HepG2 (cell line): Measurements from ENCODE around the gene DNMT1. TPM values are rescaled to one million over a fixed set of nuclear protein-coding genes. Genes with fewer than 3 reads are reported as not detected.
A peak's percentile ranks its signal among the peaks of the same experiment; 100 is the strongest.

Experiments
- ARID4A ChIP-seq: sonication (generic); formaldehyde crosslinking; IDR thresholded peaks from 2 replicates; pipeline ENCODE4 v1.5.0; 2020; ENCODE audit warnings: mild to moderate bottlenecking, missing genetic modification reagents, borderline replicate concordance
- ASH2L ChIP-seq: fragments of 300-600, 200-600 bp; sonication (generic); IDR thresholded peaks from 2 replicates; pipeline ENCODE4 v1.7.0; 2017; ENCODE audit warnings: low read depth, mild to moderate bottlenecking, moderate library complexity, mixed read lengths, low read length; ENCODE audit not compliant: insufficient read length
- ATF7-NPFF ChIP-seq: sonication (generic); formaldehyde crosslinking; IDR thresholded peaks from 2 replicates; pipeline ENCODE4 v1.8.1; 2023; ENCODE audit warnings: mild to moderate bottlenecking, low read depth, missing genetic modification reagents, moderate library complexity
- CBX1 ChIP-seq: IDR thresholded peaks from one replicate; pipeline ENCODE4 v1.6.1; 2016; ENCODE audit warnings: antibody characterized with exemption, low read depth
- DMTF1 ChIP-seq: sonication (generic); formaldehyde crosslinking; IDR thresholded peaks from 2 replicates; pipeline ENCODE4 v1.4.0; 2020; ENCODE audit warnings: mild to moderate bottlenecking, missing genetic modification reagents
- HDAC6 ChIP-seq: fragments of 200-600 bp; sonication (generic); IDR thresholded peaks from 2 replicates; pipeline ENCODE4 v1.7.0; 2017; ENCODE audit warnings: mild to moderate bottlenecking, antibody characterized with exemption, low read length, low read depth
- HOXD1 ChIP-seq: sonication (generic); formaldehyde crosslinking; IDR thresholded peaks from 2 replicates; pipeline ENCODE4 v1.5.0; 2020; ENCODE audit warnings: missing genetic modification reagents
- IRF1 ChIP-seq: sonication (generic); formaldehyde crosslinking; IDR thresholded peaks from 2 replicates; pipeline ENCODE4 v1.4.0; 2020; ENCODE audit warnings: low read depth, mild to moderate bottlenecking, missing genetic modification reagents
- KDM5B ChIP-seq: sonication (generic); formaldehyde crosslinking; IDR thresholded peaks from 2 replicates; pipeline ENCODE4 v1.4.0; 2020; ENCODE audit warnings: missing genetic modification reagents, mild to moderate bottlenecking, borderline replicate concordance
- MXI1 ChIP-seq: IDR thresholded peaks from 3 replicates; pipeline ENCODE4 v1.6.1; 2012; ENCODE audit warnings: low read depth, low read length, inconsistent platforms, borderline replicate concordance
- PHF20 ChIP-seq: sonication (generic); formaldehyde crosslinking; IDR thresholded peaks from 2 replicates; pipeline ENCODE4 v1.5.0; 2020; ENCODE audit warnings: mild to moderate bottlenecking, missing genetic modification reagents
- POLR2A ChIP-seq, 2 experiments: IDR thresholded peaks; 2 replicates each; pipeline ENCODE4 v1.6.1; 2011; ENCODE audit warnings: low read depth in 2 of 2, low read length in 2 of 2, mild to moderate bottlenecking in 1 of 2, moderate library complexity in 1 of 2; ENCODE audit not compliant: insufficient read depth in 1 of 2
- RNF2 ChIP-seq: fragments of 450-650 bp; conservative IDR thresholded peaks from 2 replicates; pipeline ENCODE4 v1.6.1; 2016; ENCODE audit warnings: low read depth
- SP4 ChIP-seq: sonication (generic); formaldehyde crosslinking; IDR thresholded peaks from 2 replicates; pipeline ENCODE4 v1.8.1; 2023; ENCODE audit warnings: mild to moderate bottlenecking, missing genetic modification reagents
- TRIM24 ChIP-seq: sonication (generic); formaldehyde crosslinking; IDR thresholded peaks from 2 replicates; pipeline ENCODE4 v1.8.0; 2022; ENCODE audit warnings: mild to moderate bottlenecking, missing genetic modification reagents
- ZNF205 ChIP-seq: IDR thresholded peaks from 2 replicates; pipeline ENCODE4 v1.6.1; 2018; ENCODE audit warnings: missing biosample characterization, missing genetic modification reagents
- ZNF276 ChIP-seq: sonication (generic); formaldehyde crosslinking; IDR thresholded peaks from 2 replicates; pipeline ENCODE4 v1.4.0; 2020; ENCODE audit warnings: mild to moderate bottlenecking, low read depth, missing genetic modification reagents
- ZNF337 ChIP-seq: sonication (generic); formaldehyde crosslinking; IDR thresholded peaks from 2 replicates; pipeline ENCODE4 v1.5.1; 2020; ENCODE audit warnings: missing genetic modification reagents, low read depth, mild to moderate bottlenecking, borderline replicate concordance
- ZNF629 ChIP-seq: sonication (generic); formaldehyde crosslinking; conservative IDR thresholded peaks from 2 replicates; pipeline ENCODE4 v1.5.0; 2020; ENCODE audit warnings: missing genetic modification reagents
- polyA plus RNA-seq, 8 experiments: library from polyadenylated mRNA; depleted of rRNA in 3 of 8; stranded (reverse) in 7 of 8; unstranded in 1 of 8; fragments of >200 nt; fragmentation: Illumina TruSeq in 4 of 8; extraction: Trizol in 4 of 8; gene quantifications; 2 replicates each; pipeline versions ENCODE4 v1.2.1 to v1.2.3, GENCODE V29; 2011 to 2016; ENCODE audit warnings: low read depth in 4 of 8, missing spikeins in 1 of 8, mixed read lengths in 1 of 8; ENCODE audit not compliant: insufficient read depth in 1 of 8
- total RNA-seq, 5 experiments: library from RNA; depleted of rRNA; stranded (reverse); fragments of >200 nt; fragmentation: Illumina TruSeq; extraction: Trizol; gene quantifications; 2 replicates each; pipeline ENCODE4 v1.2.3, GENCODE V29; 2016; ENCODE audit warnings: low read depth in 1 of 5

The DNMT1 gene
- total and polyA plus RNA-seq, 2 of the 13 experiments (the other 11 are each of a cell fraction or from before 2014, with no cell fraction given) = 31.2 to 91.1 TPM

- TF ChIP-seq DMTF1 (no peak), PHF20 (peak; percentile 29; the same call in 1 of the 2 replicates), POLR2A (IDR thresholded peaks at IDR 0.05; ENCODE audit: insufficient read depth in 1 of 2, low read depth in 2 of 2, low read length in 2 of 2) (peak in 1 of 2 experiments; percentile 67; a peak in 2 of 4 replicates), MXI1 (peak; percentile 40; the same call in 1 of the 3 replicates), KDM5B (CRISPR knock-in tag) (peak; percentile 85), IRF1 (CRISPR knock-in tag) (peak; percentile 99), ATF7-NPFF (CRISPR knock-in tag) (no peak), SP4 (peak; percentile 77), ARID4A (CRISPR knock-in tag) (peak; percentile 73; the same call in 1 of the 2 replicates), ASH2L (peak; percentile 80), TRIM24 (CRISPR knock-in tag) (no peak), RNF2 (no peak), HOXD1 (CRISPR knock-in tag) (0 out of 2 replicates have a peak, but pooled peaks have one; percentile 13), ZNF276 (CRISPR knock-in tag) (peak; percentile 60; the same call in 1 of the 2 replicates), ZNF337 (CRISPR knock-in tag) (0 out of 2 replicates have a peak, but pooled peaks have one; percentile 55), HDAC6 (no peak), ZNF205 (no peak), CBX1 (peak; percentile 78), ZNF629 (CRISPR knock-in tag) (peak; percentile 99)
These were observed 108.8 kb downstream of the DNMT1 start, which contains the start of gene SHFL (continued) for GRCh38 chr19:10085641-10086590.
